Smooth muscle cell (in vitro differentiated cells): ENCODE measurements around the gene CAMSAP1. TPM values are rescaled to one million over a fixed set of nuclear protein-coding genes. Genes with fewer than 3 reads are reported as not detected.

ENCODE experiments used
- DNase-seq: peaks from one replicate; lab custom pipeline; 2025; ENCODE audit not compliant: unreplicated experiment; lab: John Stamatoyannopoulos, UW
- H2AFZ ChIP-seq: fragments of 200-600 bp; sonication (generic); 2 replicates; pipeline ENCODE4 v1.6.0; 2016; ENCODE audit warnings: antibody characterized with exemption, low read depth, mild to moderate bottlenecking
- H3F3A ChIP-seq: fragments of 200-600 bp; sonication (generic); 2 replicates; pipeline ENCODE4 v1.6.0; 2017; ENCODE audit warnings: antibody characterized with exemption, low read depth
- H3K27ac ChIP-seq: fragments of 200-600 bp; sonication (generic); 2 replicates; pipeline ENCODE4 v1.5.1; 2016; ENCODE audit warnings: low read depth, mild to moderate bottlenecking
- H3K27me3 ChIP-seq: fragments of 200-600 bp; sonication (generic); 2 replicates; pipeline ENCODE4 v1.6.1; 2016; ENCODE audit warnings: low read depth, mild to moderate bottlenecking
- H3K36me3 ChIP-seq: fragments of 200-600 bp; sonication (generic); 2 replicates; pipeline ENCODE4 v1.5.1; 2016; ENCODE audit warnings: low read depth
- H3K4me1 ChIP-seq: fragments of 200-600 bp; sonication (generic); 2 replicates; pipeline ENCODE4 v1.5.1; 2016; ENCODE audit warnings: low read depth
- H3K4me2 ChIP-seq: fragments of 200-600 bp; sonication (generic); 2 replicates; pipeline ENCODE4 v1.6.0; 2016; ENCODE audit warnings: mild to moderate bottlenecking
- H3K4me3 ChIP-seq: fragments of 200-600 bp; sonication (generic); 2 replicates; pipeline ENCODE4 v1.5.1; 2016; ENCODE audit warnings: mild to moderate bottlenecking
- H3K79me2 ChIP-seq: fragments of 200-600 bp; sonication (generic); 2 replicates; pipeline ENCODE4 v1.6.0; 2016; ENCODE audit warnings: low read depth, mild to moderate bottlenecking
- H3K9ac ChIP-seq: fragments of 200-600 bp; sonication (generic); 2 replicates; pipeline ENCODE4 v1.6.0; 2016; ENCODE audit warnings: low read depth
- H3K9me3 ChIP-seq: fragments of 200-600 bp; sonication (generic); replicated peaks from 2 replicates; pipeline ENCODE4 v1.5.1; 2016; ENCODE audit warnings: low read depth
- H4K20me1 ChIP-seq: fragments of 200-600 bp; sonication (generic); 2 replicates; pipeline ENCODE4 v1.6.0; 2016; ENCODE audit warnings: low read depth
- WGBS: methylation state at CpG from one replicate; pipeline ENCODE4 v1.1.7; 2016; ENCODE audit warnings: low lambda C conversion rate; 5-methylcytosine and 5-hydroxymethylcytosine counted together
- polyA plus RNA-seq: library from polyadenylated mRNA; unstranded; fragments of >200 nt; fragmentation: Nextera tagmentation; extraction: Ambion mirVana; gene quantifications from 2 replicates; pipeline ENCODE4 v1.2.1, GENCODE V29; 2016
- total RNA-seq: library from RNA; depleted of rRNA; stranded (reverse); fragments of >200 nt; gene quantifications from 2 replicates; pipeline ENCODE4 v1.2.3, GENCODE V29; 2014
- TF ChIP-seq, protein P1 (sequence below): fragments of 200-600 bp; sonication (generic); IDR thresholded peaks from 2 replicates; pipeline ENCODE4 v1.5.1; 2017; ENCODE audit warnings: borderline replicate concordance, mild to moderate bottlenecking, antibody characterized with exemption; ENCODE audit not compliant: insufficient read depth, poor library complexity, severe bottlenecking

CAMSAP1 gene
- total and polyA plus RNA-seq, 2 experiments from 2014 or later, result 5.4 to 17.8 TPM

DNA sequence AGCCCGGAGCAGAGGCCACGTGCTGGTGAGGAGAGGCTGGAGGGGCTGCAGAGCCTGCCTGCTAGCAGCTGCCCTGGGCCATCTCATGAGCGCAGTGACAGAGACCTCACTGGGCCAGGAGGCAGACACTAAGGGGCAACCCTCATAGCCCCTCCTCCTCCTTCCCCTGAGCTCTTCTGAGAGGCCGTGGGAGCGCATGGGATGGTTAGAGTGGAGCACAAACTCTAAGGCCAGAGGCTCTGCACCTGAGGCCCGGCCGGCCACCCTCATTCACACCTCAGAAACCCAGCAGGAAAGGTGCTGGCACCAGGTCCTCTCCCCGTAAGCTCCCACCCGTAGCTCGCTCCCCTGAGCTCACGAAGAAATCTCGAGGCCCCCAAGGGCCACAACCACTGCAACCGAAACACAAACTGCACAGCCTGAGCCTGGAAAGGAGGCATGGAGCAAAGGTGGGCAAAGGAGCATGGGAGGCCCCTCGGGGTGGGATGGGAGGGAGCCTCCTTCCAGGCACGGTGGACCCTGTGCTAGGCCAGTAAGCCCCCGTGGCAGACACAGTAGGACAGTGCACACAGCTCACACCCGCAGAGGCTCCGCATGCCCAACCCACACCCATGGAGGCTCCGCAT, 17.7 kb downstream of the CAMSAP1 start:
- H2AFZ ChIP-seq, result no peak overlapping the region
- TF ChIP-seq, protein P1, sequence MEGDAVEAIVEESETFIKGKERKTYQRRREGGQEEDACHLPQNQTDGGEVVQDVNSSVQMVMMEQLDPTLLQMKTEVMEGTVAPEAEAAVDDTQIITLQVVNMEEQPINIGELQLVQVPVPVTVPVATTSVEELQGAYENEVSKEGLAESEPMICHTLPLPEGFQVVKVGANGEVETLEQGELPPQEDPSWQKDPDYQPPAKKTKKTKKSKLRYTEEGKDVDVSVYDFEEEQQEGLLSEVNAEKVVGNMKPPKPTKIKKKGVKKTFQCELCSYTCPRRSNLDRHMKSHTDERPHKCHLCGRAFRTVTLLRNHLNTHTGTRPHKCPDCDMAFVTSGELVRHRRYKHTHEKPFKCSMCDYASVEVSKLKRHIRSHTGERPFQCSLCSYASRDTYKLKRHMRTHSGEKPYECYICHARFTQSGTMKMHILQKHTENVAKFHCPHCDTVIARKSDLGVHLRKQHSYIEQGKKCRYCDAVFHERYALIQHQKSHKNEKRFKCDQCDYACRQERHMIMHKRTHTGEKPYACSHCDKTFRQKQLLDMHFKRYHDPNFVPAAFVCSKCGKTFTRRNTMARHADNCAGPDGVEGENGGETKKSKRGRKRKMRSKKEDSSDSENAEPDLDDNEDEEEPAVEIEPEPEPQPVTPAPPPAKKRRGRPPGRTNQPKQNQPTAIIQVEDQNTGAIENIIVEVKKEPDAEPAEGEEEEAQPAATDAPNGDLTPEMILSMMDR, result no peak
- peaks cover 56% of the 10 kb centered on the region for H3K4me1 ChIP-seq
- no peaks in the 10 kb centered on the region for H3K9me3 ChIP-seq
- peaks cover 3% of the 10 kb centered on the region for H3F3A ChIP-seq
- peaks cover 93% of the 10 kb centered on the region for H3K79me2 ChIP-seq
- peaks cover 100% of the 10 kb centered on the region for H4K20me1 ChIP-seq
- H3K27me3 ChIP-seq, result no peaks in the 10 kb centered on the region
- H3K27ac ChIP-seq, result no peak overlapping the region
- no peaks in the 10 kb centered on the region for H3K36me3 ChIP-seq
- 87% methylated on average over 19 of the region's 19 CpGs for WGBS
- H3K4me2 ChIP-seq, result peak overlapping the region; percentile 8
- no peak overlapping the region for H3K4me3 ChIP-seq
- DNase-seq, result no peak
- H3K9ac ChIP-seq, result no peak overlapping the region

DNA sequence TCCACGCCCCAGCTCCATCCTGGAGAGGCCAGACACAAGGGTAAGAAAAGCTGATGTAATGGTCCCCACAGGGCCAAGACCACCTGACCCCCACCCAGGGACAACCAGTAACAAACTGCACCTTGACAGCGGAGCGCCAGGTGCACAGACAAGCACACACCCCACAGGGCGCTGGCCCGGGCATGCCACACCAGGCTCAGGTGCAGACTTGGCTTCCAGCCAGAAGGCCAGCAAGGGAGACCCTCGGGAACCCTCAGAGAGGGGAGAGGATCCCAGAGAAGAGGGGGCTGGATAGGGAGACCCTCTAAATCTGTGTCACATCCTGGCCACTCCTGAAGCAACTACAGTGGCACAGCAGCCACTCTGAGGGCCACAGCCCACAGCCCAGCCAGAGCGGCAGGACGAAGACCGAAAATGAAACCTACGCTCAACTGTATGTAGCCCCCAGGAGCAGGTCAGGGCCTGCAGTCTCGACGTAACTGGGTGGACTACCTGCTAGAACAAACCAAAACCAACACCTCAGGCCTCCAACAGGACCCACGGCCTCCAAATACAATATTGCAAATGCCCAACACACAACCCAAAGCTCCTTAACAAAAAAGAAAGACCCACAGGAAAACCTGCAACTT, 18.5 kb downstream of the CAMSAP1 start:
- no peak overlapping the region for H3K4me3 ChIP-seq
- no peaks in the 10 kb centered on the region for H3K9me3 ChIP-seq
- H3K4me2 ChIP-seq, result no peak overlapping the region
- TF ChIP-seq, protein P1, result no peak
- H3K9ac ChIP-seq, result no peak overlapping the region
- H3K36me3 ChIP-seq, result no peaks in the 10 kb centered on the region
- 91% methylated on average over 13 of the region's 13 CpGs for WGBS
- no peaks in the 10 kb centered on the region for H3K27me3 ChIP-seq
- peaks cover 6% of the 10 kb centered on the region for H3F3A ChIP-seq
- H2AFZ ChIP-seq, result no peak overlapping the region
- H4K20me1 ChIP-seq, result peaks cover 100% of the 10 kb centered on the region
- no peak for DNase-seq
- no peak overlapping the region for H3K27ac ChIP-seq
- peaks cover 60% of the 10 kb centered on the region for H3K4me1 ChIP-seq
- peaks cover 90% of the 10 kb centered on the region for H3K79me2 ChIP-seq

DNA sequence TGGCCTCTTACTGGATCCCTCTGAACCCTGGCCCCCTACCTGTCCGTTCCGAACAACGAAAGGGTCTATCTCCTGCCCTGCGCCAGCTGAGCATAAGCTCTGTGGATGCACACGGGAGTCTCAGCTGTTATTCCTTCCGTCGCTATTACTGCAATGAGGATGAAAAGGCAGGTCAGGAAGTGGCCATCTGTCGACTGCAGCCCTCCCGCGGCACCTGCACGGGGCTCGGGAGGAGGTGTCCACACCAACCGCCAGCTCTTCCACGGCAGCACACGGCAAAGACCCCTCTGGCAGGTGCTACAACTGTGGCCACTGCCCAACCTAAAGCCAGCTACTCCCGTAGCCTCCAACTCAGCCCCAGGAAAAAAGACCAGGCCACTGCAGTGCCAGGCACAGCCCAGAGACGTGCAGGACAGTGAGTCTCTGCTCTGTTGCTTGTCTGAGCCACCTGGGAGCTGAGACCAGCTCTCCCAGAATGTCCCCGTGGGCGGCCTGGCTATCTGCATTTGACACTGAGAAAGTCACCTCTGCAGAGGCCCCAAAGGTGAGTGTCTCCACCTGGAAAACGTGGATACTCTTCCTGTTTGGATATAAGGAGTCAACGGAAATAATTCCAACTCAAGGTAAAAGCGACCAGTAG, 19.1 kb downstream of the CAMSAP1 start:
- no peak overlapping the region for H3K9ac ChIP-seq
- H3K4me3 ChIP-seq, result no peak overlapping the region
- peaks cover 100% of the 10 kb centered on the region for H4K20me1 ChIP-seq
- no peak for DNase-seq
- H3K4me2 ChIP-seq, result no peak overlapping the region
- TF ChIP-seq, protein P1, result no peak
- no peak overlapping the region for H3K27ac ChIP-seq
- no peaks in the 10 kb centered on the region for H3K36me3 ChIP-seq
- H2AFZ ChIP-seq, result no peak overlapping the region
- H3K79me2 ChIP-seq, result peaks cover 90% of the 10 kb centered on the region
- WGBS, result 88% methylated on average over 22 of the region's 22 CpGs
- H3K9me3 ChIP-seq, result no peaks in the 10 kb centered on the region
- peaks cover 60% of the 10 kb centered on the region for H3K4me1 ChIP-seq
- H3F3A ChIP-seq, result peaks cover 6% of the 10 kb centered on the region
- H3K27me3 ChIP-seq, result no peaks in the 10 kb centered on the region
